Stimulated activated naive CD4-positive, alpha-beta T cell treated with Interleukin-2 at 50 U/mL for 16 hours (primary cell): ENCODE measurements around the gene CLEC16A.
"Not testable (repeated sequence)": the region's sequence is repeated elsewhere in the genome, so short reads cannot be mapped to it uniquely, and the experiment has no call there.

Source experiments
- DNase-seq: peaks from one replicate; lab custom pipeline; 2025; lab: John Stamatoyannopoulos, UW

Gene CLEC16A

DNA sequence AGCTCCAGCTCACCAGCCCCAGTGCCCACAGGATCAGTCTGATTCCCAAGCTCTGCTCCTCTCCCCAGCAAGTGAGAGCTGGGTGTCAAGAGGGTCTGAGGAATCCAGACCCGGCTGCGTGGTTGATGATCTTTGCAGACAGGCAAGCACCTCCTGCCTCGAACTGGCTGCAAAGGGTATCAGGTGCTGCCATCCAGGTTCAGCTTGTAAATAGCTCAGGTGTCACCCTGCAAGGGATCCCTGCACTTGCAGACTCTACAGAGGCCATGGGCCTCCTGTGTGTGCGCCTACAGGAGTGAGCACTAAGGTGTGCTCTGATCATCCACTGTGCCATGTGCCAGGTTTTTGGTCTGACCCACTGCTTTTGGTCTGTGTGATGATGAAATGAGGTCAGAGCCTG is 18.3 kb upstream of the CLEC16A start:
- DNase-seq, result no peak

DNA sequence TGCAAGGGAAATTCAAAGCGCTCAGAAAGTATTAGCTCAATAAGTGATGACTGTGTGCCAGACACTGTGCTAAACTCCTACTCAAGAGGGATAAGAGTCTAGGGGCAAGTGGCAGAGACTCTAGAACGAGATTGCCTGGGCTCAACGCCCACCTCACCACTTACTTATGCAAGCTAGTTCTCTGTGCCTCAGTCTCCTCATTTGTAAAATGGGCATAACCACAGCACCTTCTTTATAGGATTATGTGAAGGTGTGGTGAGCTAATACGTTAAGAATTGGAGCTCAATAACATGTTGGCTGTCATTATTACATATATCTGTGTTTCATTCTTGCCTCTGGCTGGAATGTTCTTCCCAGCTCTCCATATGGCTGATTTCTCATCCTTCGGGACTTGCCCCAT is 17.5 kb upstream of the CLEC16A start:
- DNase-seq, result no peak

DNA sequence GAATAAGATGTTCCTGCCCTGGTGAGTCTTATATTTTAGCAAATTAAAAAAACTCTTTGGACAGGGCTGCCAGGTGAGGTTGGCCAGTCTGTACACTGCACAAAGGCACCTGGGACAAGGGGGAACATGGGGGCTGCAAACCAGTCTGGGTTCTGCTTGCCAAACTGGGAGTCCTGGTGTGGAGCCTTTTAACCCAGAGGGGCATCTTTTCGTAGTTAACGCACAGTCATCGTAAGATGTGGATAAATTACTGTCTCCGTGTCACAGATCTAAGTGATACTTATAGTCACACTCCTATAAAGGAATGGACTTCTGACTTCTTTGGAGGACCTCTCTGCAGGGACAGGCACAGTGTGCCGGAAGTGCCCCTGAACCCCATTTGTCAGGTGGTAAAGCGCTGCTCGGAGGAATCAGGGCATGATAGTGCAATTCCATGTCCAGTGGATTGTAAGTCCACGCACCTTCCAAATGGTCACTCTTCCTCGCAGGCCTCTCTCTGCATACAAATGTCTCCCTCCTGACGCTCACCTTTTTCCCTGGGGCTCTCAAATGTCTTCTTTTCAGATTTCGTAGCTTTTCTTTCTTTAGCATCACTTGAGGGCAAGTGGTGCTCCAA is 16.8 kb upstream of the CLEC16A start:
- DNase-seq, result no peak

DNA sequence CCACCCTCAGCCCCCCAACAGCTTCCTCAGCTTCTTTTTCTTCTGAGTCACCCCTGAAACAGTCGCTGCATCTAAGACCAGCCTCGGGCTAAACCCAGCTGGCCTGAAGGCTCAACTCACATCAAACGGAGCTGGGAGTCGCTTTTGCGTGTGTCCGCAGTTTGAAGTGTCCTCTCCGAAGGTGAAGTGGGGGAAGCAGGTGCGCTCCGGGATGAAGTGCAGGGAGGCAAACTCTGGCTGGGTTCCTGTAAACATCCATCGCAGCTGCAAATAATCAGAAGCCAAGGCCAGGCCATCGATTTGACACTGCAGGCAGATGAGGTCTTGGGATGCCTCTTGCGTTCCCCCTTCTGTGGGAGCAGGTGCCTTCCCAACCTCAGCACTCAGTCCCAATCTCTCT is 15.3 kb upstream of the CLEC16A start:
- not testable (repeated sequence) for DNase-seq

DNA sequence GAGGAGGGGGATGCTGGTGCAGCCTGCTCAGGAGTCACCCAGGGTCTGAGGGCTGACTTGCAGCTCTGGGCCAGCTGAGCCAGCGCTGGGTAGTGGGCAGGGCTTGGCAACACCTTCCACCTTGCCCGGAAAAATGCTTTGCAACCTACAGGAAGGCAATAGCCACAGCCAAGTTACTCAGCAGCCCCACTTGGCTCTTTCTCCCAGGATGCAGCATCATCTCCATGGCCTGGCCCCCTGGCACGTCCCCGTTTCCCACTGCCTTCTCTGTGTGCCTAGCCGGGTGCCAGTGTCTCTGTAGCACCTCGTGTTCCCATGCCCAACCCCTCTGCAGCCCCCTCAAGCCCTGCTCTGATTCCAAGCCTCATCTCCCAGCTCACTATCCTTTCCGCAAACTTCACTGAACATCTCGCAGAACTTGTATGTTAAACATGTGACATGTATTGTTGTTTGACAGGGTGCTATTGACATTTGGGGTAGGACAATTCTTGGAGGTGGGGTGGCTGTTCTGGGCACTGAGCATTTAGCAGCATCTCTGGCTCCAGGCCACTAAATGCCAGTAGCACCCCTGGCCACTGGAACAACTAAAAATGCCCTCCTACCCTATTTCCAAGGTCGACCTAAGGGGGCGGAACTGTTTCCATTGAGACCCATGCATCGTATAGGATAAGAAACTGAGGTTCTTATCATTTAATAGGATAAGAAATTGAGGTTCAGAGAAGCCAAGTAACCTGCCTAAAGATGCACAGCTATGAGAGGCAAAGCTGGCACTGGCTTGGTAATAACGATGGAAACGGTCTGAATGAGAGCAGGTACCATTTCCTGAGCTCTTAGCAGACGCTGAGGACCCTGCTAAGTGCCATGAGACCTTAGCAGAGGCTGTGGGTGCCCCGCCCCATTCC is 14.3 kb upstream of the CLEC16A start:
- no peak for DNase-seq

DNA sequence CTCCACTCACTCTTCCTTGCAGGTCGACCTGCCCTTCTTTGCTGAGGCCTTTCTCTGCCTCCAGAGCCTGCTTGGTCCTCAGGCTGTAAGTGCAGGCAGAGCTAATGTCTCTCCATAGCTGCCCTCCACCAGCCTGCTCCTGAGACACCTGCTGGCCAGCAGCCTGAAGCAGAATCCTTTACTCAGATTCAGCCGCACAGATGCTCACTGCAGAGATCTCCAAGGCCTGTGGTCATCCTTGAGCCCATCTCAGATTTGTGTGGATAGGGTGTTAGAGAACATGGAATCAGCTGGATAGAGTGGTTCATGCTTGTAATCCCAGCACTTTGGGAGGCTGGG is 13.6 kb upstream of the CLEC16A start:
- no peak for DNase-seq

DNA sequence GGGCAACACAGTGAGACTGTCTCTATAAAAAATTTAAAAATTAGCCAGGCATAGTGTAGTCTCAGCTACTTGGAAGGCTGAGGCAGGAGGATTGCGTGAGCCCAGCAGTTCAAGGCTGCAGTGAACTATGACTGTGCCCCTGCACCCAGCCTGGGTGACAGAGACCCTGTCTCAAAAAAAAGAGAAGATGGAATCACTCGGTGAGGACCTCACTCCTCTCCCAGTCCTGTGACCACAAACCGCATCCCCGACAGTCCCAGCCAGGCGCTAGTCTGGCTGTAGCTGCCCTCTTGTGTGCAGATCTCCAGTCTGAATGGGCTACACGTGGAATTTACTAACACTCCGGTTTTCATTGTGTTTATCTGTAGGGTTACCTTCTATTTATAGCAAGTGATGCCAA is 13.2 kb upstream of the CLEC16A start:
- DNase-seq, result no peak

DNA sequence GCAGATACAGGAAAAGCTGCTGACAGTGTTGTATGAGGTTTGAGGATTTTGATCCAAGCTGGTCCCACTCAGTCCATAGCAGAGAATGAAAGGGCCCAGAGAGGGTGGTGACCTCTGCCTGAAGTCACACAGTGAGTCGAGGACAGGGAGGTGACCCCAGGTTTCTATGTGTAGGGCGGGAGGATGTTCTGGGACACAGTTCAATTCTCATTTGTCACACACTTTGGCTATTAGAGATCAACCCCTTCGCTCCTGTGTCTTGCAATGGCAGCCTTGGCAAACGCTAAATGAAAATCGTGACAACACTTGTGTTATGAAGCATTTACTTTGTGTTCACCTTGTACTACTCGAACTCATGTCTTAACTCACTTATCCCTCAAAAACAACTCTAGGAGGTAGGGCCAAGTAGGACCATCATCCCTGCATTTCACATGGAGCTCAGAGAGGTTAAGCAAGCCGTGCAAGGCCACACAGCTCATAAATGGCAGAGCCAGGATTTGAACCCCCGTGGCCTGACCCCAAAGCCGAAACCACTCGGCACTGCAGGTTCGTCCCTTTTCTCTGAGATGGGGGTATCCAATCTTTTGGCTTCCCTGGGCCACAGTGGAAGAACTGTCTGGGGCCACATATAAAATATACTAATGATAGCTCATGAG is 12.3 kb upstream of the CLEC16A start:
- no peak for DNase-seq

DNA sequence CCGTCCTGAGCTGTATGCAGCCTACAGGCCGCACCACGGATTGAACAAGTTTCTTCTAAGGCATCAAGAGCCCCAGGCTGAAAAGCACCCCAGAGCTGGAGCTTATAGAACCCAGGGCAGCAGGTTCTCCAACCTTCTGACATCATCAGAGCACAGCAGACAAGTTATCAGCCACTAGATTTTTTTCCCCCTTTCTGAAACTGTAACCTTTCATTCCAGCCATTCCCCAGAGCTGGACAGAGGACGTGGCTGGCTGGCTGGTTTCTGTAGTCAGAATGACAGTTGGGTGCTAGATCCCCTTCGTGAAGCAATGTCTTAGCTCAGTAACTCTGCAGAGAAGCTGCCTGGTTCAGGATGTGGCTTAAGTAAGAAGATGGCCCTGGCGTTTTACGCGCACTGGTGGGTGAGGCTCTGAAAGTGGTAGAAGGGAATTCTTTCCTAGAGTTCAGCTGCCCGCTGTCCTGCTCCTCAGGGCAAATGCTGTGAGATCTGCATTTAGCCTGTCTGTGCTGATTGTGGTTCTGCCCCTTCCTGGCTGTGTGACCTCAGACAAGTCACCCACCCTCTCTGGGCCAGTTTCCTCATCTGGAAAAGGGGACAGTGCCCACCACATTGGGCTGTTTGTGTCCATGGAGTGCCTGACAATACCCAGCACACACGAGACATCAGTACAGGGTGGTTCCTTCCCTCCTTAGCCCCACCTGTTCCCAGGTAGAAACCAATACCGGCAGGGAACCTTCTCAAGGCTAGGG is 11.2 kb upstream of the CLEC16A start:
- no peak for DNase-seq

DNA sequence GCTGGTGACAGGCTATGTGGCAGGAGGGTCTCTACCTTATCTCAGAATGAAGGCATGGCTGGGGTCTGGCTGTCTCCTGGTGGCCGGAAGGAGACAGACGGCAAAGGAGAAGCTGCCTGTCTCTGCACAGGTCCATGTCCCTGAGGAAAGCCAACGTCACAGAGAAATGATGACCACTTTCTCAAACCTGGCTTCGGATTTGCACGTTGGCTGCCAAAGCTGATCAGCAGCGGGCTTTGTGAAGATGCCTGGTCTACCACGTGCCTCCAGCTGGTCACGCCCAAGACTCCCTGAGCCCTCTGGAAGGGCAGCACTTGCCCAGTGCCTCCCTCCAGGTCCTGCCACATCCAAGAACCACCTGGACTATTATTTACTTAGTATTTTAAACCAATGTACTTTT is 10.5 kb upstream of the CLEC16A start:
- no peak for DNase-seq

DNA sequence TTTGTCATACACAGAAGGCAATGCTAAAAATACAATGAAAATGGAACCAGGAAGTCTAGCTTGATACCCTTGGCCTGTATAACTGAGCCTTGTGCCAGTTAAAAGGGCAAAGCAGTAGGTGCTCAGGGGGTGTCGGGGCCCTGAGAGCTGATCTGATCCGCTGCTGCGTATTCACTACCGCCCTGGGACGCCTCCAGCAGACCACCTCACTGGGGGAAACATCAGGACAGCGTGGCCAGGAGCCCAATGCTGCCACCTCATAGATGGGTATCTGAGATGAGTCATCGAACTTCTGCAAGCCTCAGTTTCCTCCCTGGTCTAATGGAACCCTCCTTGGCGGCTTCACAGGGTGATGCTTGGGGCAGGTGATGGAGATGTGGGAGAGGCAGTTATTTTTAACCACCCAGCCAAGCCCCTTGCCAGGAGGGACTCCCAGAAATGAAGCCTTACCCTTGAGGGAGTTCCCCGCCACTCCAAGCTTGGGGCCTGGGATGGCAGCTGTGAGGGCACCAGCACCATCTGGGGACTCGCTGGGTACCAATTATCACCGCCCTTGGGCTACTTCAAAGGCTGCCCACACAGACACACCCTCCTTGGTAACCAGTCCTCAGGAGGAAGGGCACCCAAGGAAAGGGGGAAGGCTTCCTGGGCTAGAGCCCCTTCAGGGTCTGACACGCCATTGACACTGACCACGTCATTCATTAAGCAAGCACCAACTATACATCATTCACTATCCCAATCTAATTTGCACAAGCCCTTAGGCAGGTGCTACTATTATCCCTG is 9.8 kb upstream of the CLEC16A start:
- DNase-seq, result no peak

DNA sequence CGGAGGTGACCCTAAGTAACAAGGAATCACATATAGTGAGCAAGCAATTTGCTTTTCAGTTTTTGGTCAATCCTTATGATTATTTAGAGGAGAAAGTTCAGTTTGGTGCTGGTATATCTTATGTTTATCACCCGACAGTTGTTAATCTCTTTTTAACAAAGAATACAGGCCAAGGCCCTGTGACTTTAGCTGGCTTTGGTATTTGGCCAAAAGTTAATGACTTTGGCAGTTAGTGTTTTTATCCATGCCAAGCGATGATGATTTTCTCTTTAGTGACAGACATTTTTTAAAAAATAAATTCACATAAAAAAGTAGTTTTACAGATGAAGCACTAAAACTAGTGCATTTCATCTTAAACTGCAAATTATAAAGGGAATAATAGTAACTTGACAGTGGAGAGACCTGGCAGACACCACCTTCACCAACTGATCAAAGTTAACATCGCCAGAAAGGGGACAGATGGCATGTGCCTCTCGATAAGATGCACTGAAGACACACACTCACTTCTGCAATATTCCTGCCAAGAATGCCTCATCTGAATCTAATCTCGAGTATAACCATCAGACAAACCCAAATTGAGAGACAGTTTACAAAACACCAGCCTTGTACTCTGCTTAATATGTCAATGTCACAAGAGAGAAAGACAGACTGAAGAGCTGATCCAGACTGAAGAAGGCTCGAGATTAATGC is 9.0 kb upstream of the CLEC16A start:
- no peak for DNase-seq

DNA sequence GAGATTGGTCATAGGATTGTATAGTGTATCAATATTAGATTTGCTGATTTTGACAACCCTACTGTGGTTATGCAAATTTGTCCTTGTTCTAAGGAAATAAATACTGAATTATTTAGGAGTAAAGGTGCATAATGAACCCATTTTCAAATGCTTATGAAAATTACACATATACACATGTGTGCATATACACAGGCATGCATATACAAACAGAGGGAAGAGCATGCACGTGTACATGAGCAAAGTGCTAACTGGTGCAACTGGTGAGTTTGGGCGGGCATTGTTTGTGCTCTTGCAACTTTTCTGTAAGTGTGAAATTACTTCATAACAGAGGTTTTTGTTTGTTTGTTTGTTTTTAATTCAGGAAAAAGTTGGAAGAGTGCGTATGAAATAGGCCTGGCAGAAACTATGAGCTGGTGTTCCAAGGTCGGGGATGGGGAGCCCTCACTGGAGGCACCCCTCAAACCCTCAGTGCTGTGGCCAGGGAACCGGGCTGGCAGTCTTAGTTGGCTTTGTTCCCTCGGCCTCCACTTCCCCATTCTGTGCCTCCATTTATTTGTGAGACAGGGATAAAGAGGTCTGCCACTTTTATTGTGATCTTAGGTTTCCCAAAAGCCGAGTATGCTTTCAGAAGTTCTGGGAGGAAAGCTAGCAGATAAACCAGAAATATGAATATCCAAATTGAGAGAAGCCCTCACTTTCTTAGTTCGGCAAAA is 7.9 kb upstream of the CLEC16A start:
- DNase-seq, result no peak

DNA sequence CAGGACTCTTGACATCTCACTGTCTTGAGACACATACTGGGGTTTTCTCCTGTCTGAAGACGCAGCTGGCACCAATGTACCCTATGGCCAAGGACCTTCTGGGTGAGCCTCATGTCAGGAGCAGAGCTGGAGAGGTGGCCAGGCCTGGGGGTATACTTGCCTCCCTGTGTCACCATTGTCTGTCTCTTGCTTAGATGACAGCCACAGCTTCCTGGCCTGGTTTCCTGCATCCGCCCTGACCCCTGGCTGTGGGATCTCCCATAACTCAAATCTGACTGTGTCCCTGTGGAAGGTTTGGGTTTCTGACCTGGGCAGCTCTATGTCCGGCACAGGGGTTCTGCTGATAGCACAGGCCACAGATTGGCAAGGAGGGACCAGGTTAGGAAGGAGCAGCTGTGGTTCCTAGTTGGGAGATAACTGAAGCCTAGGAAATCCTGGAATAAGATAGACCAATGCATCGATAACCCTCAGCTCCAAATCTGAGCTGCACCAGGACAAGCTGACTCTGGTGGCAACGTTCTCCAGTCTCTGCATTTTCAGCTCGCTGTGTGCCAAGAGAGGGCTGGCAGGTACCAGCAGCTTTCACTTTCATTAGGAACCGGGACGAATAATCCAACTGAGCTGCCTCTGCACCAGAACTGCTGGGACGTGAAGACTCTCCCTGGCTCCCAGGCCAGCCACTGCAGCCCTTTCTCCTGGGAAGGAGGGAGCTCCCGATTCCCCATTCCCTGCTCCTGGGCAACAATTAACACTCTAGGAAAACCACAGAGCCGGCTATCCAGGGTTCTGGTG is 7.1 kb upstream of the CLEC16A start:
- no peak for DNase-seq

DNA sequence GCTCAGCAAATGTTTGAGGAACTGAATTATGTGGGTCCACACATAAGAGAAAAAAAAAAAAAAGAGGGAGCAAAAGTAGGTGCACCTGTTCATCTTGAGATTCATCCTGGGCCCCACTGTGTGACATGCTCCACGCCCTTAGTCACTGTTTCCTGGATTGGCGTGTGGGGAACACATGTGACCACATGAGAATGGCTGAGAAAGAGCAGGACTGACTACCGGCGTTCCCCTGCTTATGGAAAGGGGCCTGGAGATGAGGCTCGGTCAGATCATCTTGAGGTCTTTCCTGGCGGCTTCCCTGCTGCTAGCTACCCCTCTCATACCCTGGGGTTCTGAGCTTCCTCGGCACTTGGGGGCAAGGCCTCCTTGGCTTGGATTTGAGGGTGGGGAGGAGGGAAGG is 6.0 kb upstream of the CLEC16A start:
- peak; percentile 14 for DNase-seq

DNA sequence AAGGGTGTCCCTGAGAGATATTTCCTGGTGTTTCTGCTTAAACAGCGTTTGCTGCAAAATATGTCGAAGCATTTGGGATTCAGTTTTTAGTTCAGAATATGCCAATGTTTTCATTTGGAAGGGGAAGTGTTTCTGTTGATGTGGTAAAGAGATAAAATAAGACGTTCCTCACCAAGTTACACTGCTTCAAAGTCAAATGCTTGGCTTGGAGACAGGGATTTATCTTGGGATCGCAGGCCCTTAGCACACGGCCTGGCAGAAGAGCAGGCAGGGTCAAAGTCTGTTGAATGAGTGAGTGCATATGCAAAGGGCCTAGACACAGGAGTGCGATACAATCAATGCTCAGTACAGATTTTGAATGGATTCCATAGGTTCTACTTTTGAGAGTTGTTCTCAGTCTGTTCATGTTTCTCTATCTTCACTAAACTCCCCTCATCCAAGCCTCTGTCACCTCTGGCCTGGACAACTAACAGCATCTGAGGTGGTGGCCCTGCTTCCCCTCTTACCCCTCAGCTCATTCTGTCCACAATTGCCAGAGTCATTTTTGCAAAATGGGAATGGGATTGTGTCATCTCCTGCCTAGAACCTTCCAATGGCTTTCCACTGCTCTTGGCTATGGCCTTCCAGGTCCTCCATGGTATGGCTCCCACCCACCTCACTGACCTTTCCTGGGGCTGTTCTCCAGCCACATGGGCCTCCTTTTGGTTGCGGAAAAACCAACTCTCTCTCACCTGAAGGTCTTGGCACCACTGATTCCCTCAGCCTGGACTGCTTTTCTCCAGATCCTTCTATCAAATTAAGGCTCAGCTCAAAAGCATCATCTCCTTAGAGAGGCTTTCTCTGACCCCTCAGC is 5.3 kb upstream of the CLEC16A start:
- no peak for DNase-seq

DNA sequence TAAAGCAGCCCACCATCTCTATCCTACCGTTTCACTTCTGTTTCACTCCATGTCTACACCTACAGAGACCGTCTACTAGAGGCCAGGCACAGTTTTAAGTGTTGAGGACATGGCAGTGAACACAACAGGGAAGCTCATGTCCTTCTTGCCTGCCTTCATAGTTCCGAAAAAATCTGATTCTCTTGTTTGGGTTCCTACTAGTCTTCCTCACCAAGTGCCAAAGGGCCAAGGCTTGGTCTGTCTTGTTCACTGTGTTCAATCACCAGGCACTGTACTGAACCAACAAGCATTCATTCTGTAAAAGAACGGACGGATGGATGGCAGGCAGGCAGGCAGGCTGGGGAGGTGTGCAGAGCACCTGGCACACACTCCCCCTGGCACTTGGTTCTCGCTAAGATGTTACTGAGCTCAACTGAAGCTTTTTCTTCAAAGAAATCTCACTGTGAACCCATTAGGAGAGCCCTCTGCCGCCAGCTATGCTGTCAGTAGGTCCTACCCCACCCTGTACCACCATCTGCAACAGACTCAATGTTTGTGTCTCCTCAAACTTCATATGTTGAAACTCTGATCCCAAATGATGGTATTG is 4.6 kb upstream of the CLEC16A start:
- no peak for DNase-seq

DNA sequence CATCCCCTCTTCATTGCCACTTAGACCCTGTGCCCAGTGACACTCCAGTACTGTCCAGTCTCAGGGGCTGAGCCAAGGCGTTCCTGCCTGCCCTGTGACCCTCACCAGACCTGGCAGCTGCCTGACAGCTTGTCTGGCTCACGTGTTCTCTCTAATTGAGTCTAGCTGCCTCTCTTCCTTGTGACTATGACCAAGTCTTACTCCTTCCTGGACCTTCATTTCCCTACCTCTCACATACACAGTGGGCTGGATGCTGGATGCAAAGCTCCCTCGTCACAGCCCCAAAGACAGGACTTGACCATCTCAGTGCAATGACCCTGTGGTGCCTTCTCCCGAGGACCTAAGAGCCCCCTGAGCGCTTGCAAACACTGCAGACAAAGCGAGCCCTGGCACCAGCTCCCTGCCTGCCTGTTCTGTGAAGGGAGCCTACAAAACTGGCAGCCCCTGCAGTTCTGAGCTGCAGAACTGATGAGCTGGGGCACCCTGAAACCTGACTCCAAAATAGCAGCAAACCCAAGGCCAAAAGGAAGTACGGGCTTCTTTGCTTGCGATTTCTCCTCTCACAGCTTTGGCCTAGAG is 3.8 kb upstream of the CLEC16A start:
- no peak for DNase-seq
